ENCODE data around the gene GGT5.
A peak's percentile ranks its signal among the peaks of the same experiment; 100 is the strongest.
"Not testable (repeated sequence)": the region's sequence is repeated elsewhere in the genome, so short reads cannot be mapped to it uniquely, and the experiment has no call there.

GGT5 gene

DNA sequence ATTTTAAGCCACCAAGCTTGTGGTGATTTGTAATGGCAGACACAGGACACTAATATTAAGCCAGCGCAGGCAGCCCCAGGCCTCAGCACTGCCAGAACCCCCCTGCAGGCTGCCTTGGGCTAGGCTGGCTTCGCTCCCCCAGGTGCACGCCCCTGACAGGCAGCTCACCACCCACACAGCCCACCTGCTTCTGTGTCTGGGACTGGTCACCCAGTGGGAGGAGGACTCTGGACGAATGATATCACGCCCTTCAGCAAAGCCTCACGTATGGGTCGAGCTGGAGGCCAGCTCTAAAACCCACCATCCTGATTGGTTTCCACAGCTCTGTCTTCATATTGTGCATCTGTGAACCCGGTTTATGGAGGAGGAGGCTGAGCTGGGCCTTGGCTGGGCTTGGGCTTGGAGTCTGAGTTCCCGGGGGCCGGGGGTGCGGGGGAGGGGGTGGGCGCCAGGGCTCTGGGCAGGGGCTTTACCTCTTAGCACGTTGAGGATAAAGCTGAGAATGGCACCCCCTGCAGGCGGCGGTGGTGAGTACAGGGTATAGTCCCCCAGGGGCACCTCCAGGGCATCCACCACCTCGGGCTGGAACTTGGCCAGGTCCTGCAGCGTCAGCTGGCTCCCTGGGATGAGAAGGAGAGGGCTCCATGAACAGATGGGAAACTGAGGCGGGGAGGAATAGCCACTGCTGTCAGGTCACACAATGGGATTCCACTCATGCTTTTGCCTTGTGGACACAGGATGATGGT, 13.8 kb downstream of the GGT5 start:
- no peak for DNase-seq

DNA sequence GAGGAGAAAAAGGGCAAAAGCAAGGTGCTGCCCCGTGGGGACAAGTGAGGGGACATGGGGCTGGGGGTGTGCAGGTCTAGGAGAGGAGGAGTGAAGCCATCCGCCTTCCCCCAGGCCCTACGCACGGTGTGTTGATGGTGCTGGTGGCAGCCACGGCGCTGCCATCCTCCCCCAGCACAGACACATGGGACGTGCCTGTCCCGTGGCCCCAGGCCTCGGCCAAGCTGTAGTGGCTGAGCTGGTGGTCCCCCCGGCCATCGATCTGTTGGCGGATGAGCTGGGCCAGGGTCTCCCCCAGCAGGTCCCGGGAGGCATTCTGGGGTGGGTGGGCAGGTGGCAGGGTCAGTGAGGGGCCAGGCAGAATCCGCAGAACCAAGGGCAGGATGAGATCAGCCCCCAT, 18.9 kb downstream of the GGT5 start:
- no peak for DNase-seq

DNA sequence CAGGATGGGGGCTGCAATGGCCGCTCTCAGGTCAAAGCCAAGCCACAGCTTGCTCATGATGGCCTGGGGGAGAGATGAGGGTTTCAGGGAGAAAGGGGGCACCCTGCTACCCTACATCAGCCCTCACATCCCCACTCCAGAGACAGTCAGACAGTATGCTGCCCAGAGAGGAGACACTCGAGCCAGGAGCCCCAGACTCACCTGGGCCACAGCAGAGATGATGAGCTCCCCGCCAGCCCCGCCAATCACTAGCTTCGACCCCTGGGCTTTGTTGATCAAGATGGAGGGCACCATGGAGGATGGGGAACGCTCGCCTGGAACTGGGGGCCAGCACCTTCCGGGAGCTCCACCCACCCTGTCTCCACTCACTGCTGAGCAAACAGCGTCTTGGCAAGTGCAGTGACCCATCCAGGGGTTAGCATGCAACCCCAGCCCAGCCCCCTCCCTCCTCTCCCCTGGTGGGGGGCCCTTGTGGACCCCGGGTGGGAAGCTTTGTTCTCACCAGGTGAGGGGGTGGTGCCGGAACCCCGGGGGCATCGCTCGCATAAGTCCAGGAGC, 19.8 kb downstream of the GGT5 start:
- no peak for DNase-seq

- no peak for DNase-seq
Observed at GRCh38 chr22:24224468-24224867, 20.4 kb downstream of the GGT5 start.

GRCh38 chr22:24219750-24220149, 25.1 kb downstream of the GGT5 start:
- no peak for DNase-seq

- no peak for DNase-seq
Observed at GRCh38 chr22:24217384-24217783, 27.5 kb downstream of the GGT5 start.

DNA sequence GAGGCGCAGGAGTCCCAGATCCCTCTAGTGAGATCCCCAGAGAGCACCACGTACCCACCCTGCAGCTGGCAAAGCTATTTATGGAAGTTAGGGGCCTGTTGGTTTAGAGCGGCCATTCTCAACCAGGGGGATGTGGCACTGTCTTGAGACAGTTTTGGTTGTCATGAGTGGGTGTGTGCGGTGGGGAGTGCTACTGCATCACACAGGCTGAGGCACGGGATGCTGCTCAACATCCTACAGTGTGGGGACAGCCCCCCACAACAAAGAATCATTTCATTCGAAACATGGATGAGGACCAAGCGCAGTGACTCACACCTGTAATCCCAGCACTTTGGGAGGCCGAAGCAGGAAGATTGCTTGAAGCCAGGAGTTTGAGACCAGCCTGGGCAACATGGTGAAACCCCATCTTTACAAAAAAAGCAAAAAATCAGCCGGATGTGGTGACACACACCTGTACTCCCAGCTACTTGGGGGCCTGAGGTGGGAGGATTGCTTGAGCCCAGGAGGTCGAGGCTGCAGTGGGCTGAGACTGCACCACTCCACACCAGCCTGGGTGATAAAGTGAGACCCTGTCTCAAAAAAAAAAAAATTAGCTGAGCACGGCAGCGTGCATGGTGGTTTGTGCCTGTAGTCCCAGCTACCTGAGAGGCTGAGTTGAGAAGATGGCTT, 28.2 kb downstream of the GGT5 start:
- no peak for DNase-seq

- DNase-seq: no peak
Observed at GRCh38 chr22:24214467-24215285, 30.2 kb downstream of the GGT5 start.

GRCh38 chr22:24213111-24213510, 31.8 kb downstream of the GGT5 start:
- not testable (repeated sequence) for DNase-seq

DNA sequence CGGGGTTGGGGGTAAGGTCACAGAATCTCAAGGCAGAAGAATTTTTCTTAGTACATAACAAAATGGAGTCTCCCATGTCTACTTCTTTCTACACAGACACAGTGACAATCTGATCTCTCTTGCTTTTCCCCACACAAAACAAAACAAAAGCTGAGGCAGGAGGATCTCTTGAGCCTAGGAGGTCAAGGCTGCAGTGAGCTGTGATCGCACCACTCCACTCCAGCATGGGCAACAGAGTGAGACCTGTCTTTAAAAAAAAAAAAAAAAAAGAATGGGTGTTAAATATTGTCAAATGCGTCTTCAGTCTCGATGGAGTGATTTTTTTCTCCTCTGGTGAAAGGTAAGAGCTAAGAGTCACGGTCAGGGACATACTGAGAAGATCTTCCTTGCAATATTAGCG, 33.2 kb downstream of the GGT5 start:
- not testable (repeated sequence) for DNase-seq

DNA sequence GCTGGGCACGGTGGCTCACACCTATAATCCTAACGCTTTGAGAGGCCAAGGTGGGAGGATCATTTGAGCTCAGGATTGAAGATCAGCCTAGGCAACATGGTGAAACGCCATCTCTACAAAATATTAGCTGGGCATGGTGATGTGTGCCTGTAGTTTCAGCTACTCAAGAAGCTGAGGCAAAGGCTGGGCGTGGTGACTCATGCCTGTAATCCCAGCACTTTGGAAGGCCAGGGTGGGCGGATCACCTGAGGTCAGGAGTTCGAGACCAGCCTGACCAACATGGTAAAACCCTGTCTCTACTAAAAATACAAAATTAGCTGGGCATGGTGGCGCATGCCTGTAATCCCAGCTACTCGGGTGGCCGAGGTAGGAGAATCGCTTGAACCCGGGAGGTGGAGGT, 34.5 kb downstream of the GGT5 start:
- DNase-seq: not testable (repeated sequence)

DNA sequence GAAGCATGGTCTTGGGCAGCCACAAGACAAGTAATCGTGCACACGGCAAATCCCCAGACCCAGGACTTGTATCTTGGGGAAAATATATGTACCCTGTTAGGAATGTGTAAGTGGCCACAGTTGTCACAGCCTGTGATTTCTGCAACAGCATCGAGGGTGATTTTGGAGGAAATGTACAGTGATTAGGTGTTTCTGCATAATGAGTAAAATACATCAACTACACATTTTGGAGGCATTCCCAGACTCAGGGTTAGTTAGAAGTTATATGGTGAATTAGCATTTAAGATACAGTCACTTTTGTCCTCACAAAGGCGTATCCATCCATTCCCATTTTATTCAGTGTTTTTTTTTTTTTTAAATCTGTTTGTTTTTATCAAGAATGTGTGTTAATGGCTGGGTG, 35.2 kb downstream of the GGT5 start:
- DNase-seq: no peak

GRCh38 chr22:24209016-24209415, 35.9 kb downstream of the GGT5 start:
- no peak for DNase-seq

DNA sequence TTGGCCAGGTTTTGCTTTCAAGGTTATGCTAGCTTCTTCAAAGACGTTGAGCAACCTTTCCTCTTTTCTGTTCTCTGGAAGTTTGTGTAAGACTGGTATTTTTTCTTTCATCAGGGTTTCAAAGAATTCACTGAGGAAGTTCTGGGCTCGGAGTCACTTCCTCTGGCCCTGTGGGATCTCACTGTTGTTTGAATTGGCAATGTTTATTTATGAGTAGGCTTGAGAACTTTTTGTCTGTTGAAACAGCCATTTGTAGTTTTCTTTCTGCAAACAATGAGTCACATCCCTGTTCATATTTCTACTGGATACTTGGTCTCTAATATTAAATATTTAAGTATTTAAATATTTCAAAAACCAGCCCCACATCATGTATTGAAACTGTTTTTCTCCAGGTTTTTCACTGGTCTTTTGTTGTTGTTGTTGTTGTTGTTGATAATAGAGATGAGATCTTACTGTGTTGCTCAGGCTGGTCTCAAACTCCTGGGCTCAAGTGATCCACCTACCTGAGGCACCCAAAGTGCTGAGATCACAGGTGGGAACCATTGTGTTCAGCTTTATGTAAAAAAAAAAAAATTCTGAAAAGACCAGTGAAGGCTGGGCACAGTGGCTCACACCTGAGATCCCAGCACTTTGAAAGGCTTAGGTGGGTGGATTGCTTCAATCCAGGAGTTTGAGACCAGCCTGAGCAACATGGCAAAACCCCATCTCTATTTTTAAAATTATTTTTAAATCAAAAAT, 36.7 kb downstream of the GGT5 start:
- peak; percentile 96 for DNase-seq

- DNase-seq: peak; percentile 33
Observed at GRCh38 chr22:24207264-24208011, 37.4 kb downstream of the GGT5 start.

DNA sequence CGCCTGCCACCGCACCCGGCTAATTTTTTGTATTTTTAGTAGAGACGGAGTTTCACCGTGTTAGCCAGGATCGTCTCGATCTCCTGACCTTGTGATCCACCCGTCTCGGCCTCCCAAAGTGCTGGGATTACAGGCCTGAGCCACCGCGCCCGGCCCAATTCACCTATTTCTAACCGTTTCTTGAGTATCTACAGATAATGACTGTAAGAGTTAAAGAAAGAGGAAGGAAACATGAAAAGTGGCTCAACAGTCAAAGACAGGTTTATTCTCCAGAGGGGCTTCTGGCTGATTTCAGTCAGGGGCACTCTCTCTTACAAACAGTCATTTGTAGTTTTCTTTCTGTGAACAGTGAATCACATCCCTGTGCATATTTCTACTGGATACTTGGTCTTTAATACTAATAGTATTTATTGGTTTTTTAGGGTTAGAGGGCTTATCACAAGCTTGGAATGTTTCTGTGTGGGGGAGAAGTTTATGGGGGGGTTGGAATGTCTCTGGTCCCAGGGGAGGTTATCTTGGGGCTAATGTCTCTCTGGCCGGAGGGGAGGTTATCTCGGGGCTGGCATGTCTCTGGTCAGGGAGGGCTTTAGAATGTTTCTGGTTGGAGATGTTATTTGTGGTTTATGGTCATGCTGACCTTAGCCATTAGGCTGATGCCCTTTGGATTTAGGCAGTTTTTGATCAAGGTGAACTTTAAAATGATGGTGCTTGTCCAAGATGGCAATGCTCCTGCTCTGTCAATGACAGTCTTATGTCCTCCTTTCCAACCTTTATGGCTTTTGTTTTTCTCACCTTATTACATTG, 38.2 kb downstream of the GGT5 start:
- peak; percentile 91 for DNase-seq

DNA sequence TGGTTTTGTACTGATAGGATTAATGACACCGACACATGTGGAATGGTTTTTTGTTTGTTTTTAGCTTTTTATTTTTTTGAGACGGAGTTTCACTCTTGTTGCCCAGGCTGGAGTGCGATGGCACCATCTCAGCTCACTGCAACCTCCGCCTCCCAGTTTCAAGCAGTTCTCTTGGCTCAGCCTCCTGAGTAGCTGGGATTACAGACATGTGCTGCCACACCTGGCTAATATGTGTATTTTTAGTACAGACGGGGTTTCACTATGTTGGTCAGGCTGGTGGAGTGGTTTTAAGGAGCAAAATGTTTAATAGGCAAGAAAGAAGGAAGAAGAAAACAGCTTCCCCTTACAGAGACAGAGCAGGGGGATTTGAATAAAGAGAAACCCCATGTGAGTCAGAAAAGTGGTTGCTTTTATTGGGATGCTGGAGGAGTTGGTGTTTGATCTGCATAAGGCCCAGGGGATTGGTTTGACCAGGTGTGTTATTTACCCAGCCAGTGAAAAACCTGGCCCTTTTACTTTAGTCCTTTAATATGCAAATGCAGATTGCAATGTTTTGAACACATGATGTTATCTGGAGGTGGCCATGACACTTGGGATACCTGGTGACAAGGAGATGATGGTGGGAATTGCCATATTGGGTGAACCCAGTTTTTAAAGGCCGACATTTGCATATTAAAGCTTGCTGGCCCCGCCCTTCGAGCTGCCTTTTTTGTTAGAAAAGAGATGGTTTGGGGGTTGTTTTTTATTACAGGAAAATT, 39.3 kb downstream of the GGT5 start:
- peak; percentile 52 for DNase-seq

DNA sequence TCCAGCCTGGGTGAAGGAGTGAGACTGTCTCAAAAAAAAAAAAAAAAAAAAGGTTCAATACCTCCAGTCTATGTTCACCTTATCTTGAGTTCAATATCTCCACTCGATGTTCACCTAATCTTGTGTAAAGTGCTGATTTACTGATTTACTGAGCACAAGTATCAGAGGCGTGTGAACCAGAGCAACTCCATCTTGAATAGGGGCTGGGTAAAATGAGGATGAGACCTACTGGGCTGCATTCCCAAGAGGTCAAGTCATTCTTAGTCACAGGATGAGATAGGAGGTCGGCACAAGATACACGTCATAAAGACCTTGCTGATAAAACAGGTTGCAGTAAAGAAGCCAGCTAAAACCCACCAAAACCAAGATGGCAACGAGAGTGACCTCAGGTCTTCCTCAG, 41.0 kb downstream of the GGT5 start:
- DNase-seq: not testable (repeated sequence)

DNA sequence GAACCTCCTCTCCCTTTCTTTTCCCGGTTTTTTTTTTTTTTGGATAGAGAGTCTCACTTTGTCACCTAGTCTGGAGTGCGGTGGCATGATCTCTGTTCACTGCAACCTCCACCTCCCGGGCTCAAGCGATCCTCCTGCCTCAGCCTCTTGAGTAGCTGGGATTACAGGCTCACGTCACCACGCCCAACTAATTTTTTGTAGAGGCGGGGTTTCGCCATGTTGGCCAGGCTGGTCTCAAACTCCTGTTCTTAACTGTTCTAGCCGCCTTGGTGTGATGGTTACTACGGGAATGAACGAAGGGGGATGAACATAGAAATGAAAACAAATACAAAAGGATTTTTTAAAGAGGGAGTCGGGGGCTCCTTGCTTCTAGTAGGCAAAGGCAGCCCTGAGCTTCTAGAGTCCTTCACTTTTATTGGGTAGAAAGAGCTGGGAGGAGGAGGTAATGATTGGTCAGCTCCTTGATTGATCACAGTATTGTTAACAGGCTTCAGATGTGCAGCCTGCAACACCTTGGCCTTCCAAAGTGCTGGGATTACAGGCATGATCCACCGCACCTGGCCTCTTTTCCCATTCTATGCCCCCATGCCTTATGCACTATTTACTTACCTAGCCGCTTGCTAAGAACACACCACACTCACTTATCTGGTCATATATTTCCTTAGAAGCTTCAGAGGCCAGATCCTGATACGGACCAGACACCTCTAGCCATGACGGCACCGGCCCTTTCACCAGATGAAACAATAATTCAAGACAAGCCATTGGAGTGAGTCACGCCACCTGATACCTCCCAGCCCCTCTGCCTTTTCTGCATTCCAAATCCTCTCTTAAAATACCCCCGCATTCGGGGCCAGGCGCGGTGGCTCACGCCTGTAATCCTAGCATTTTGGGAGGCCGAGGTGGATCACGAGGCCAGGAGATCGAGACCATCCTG, 42.9 kb downstream of the GGT5 start:
- DNase-seq: no peak

All from GF-D8 (cell line).